SK-N-MC (cell line): ENCODE measurements around the gene PRKAR2A.
"Not testable (repeated sequence)": the region's sequence is repeated elsewhere in the genome, so short reads cannot be mapped to it uniquely, and the experiment has no call there.

Source experiments
- EZH2 ChIP-seq: fragments of 200-600 bp; sonication (generic); IDR thresholded peaks from one replicate; pipeline ENCODE4 v1.6.1; 2017; ENCODE audit warnings: antibody characterized with exemption
- FOXP2 ChIP-seq: optimal IDR thresholded peaks from 2 replicates; pipeline ENCODE3; 2011; ENCODE audit warnings: mild to moderate bottlenecking, moderate library complexity; ENCODE audit not compliant: insufficient read depth; ENCODE audit errors: extremely low read length, control extremely low read depth
- POLR2AphosphoS5 ChIP-seq: IDR thresholded peaks from 2 replicates; pipeline ENCODE4 v1.6.1; 2012; ENCODE audit warnings: mild to moderate bottlenecking, low read depth, low read length, borderline replicate concordance

GRCh38 chr3:48734541-48734940 lies 113.1 kb downstream of the PRKAR2A start:
- TF ChIP-seq POLR2AphosphoS5, EZH2, FOXP2: not testable (repeated sequence)
